Right cardiac atrium (tissue), 5 donors: ENCODE data around the gene KCNA10. TPM values are rescaled to one million over a fixed set of nuclear protein-coding genes. Genes with fewer than 3 reads are reported as not detected.

Source experiments
- ATAC-seq, 2 donors: fragments of 200-7000 bp; cut with Tn5 transposase; one replicate each; pipeline versions ENCODE4 v1.8.0 to v1.9.1; 2020; ENCODE audit warnings: moderate library complexity in 2 of 2, mild to moderate bottlenecking in 1 of 2
- DNase-seq, 3 donors: peaks; one replicate each; pipeline ENCODE4 v3.0.0-alpha.2; 2020
- H3K27ac ChIP-seq: one replicate; pipeline ENCODE4 v1.5.1; 2013; ENCODE audit warnings: mild to moderate bottlenecking, low read length, control low read depth, moderate library complexity
- H3K27me3 ChIP-seq: one replicate; pipeline ENCODE4 v1.6.1; 2013; ENCODE audit not compliant: control insufficient read depth, insufficient read depth
- H3K4me1 ChIP-seq: one replicate; pipeline ENCODE4 v1.6.1; 2013; ENCODE audit warnings: low read length; ENCODE audit not compliant: control insufficient read depth, insufficient read depth
- H3K4me3 ChIP-seq: one replicate; pipeline ENCODE4 v1.5.1; 2013; ENCODE audit warnings: low read length, control low read depth
- H3K9me3 ChIP-seq: one replicate; pipeline ENCODE4 v1.6.1; 2013; ENCODE audit warnings: low read length; ENCODE audit not compliant: control insufficient read depth
- WGBS: extraction: QIAGEN DNeasy Blood & Tissue Kit; methylation state at CpG from one replicate; pipeline ENCODE4 v1.1.7; 2013; 5-methylcytosine and 5-hydroxymethylcytosine counted together
- intact Hi-C, 4 donors: fragments of 100-400 bp; cut with DNase I; formaldehyde crosslinking; loops; one replicate each; pipeline versions ENCODE4 v1.11.0 to v1.14.0; 2022 to 2023
- polyA plus RNA-seq: library from polyadenylated mRNA; stranded (reverse); fragments of 200-250 nt; gene quantifications from one replicate; pipeline ENCODE4 v1.2.3, GENCODE V29; 2013
- total RNA-seq, 4 donors: library from RNA; stranded (reverse); fragmentation: NEBNext Ultra II Directional; extraction: Animal tissue kit (Norgen Biotek cat#: 25700); gene quantifications; one replicate each; pipeline ENCODE4 v1.2.1, GENCODE V29; 2021
- donor health status: healthy with polysubstance abuse.
- donor health status: DM: no; HTN: yes; CAD: no.
- donor health status: DM: no; HTN: no; CAD: no.
- donor health status: DM: no; HTN: yes; CAD: no; lungs with severe emphysema.
- donor health status: DM: yes; HTN: yes; CAD: no.

Gene KCNA10
- total and polyA plus RNA-seq, 5 donors: not detected

DNA sequence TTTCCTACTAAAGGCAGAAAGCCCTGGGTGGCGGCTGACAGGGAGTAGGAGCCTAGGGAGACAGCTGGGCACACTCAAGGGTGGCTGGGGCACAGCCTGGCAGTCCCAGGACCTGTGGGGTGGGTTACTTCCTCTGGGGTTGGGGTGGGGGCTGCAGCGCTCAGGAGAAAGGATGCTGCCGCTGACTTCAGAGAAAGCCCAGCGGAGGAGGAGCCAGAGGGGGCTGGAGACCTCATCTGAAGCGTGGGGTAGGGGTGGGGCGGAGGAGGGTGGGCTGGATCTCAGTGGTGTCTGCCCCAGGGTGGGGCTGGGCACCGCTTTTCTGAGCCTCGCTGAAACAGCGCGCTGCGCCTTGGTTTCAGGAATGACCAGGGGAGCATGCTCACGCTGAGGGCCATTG is 30.8 kb downstream of the KCNA10 start:
- 71% methylated on average over 12 of the region's 12 CpGs for WGBS
- no peak for DNase-seq
- intact Hi-C loops: no loop called here
- Histone ChIP-seq H3K27ac (no peak overlapping the region), H3K9me3 (no peaks in the 10 kb centered on the region), H3K4me3 (no peak overlapping the region), H3K4me1 (peaks cover 3% of the 10 kb centered on the region), H3K27me3 (no peaks in the 10 kb centered on the region)
- ATAC-seq: no peak

DNA sequence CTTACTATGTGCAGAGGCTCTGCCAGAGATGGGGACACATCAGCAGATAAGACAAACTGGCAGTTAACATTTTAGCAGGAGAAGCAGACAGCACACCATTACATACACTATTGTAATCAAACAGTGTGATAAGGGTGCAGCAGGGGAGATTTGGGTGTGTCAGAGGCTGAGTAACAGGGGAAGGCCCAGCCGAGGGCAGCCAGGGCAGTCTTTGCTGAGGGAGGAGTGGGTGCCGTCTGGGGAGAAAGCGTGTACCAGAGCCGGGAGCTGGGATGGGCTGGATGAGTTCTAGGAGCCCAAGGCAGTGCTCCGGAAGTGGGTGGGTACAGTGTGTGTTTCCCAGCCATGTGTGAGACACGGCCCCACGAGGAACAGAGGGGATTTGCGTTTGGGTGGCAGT is 31.2 kb downstream of the KCNA10 start:
- no peaks in the 10 kb centered on the region for H3K27me3 ChIP-seq
- 31% methylated on average over 8 of the region's 8 CpGs for WGBS
- no peak overlapping the region for H3K27ac ChIP-seq
- DNase-seq (no peak), ATAC-seq (peak; percentile 5 to 10)
- no peak overlapping the region for H3K4me3 ChIP-seq
- intact Hi-C loops: no loop called here
- no peaks in the 10 kb centered on the region for H3K9me3 ChIP-seq
- peaks cover 3% of the 10 kb centered on the region for H3K4me1 ChIP-seq

DNA sequence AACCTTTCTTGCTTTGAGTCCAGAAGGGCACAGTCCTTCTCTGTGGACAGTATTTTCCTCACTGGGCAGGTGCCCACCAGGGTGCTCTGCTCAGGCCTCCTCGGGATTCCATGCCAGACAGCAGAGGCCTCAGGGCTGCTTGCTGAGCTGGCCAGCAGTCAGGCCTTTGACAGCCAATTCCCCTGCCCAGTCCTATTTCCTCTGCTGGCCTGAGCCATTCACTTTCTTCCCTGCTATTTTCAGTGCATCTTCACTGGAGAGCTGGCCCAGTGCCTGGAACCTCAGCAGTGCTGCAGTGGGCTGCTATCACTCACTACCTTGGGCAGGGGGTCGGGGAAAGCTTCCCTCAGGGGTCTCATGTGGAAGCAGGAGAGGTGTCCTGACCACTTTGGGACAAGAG is 33.2 kb downstream of the KCNA10 start:
- no peaks in the 10 kb centered on the region for H3K27me3 ChIP-seq
- H3K27ac ChIP-seq: no peak overlapping the region
- WGBS: 13% methylated on average over 2 of the region's 2 CpGs
- intact Hi-C loops: no loop called here
- no peak overlapping the region for H3K4me3 ChIP-seq
- DNase-seq: peak in 2 of 3 donors; percentile 70 to 71
- peak; percentile 33 to 65 for ATAC-seq
- H3K4me1 ChIP-seq: peaks cover 3% of the 10 kb centered on the region
- H3K9me3 ChIP-seq: no peaks in the 10 kb centered on the region

DNA sequence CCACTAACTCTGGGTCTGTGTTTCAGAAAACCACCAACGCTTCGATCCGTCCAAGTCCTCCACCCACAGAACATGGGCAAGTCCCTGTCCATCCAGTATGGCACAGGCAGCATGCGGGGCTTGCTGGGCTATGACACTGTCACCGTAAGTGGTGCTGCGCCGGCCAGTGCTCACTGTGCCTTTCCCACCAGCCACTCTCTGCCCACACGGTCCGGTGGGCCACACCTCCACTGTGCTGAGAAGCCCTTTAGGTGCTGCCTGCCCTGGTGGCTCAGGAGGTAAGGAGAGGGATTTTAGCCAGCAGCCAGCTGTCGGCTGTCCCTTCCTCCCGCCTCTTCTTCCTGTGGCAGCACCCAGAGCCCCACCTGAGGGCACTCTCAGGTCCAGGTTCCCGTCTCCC is 34.2 kb downstream of the KCNA10 start:
- no peak for DNase-seq
- H3K27ac ChIP-seq: no peak overlapping the region
- H3K4me3 ChIP-seq: no peak overlapping the region
- 82% methylated on average over 12 of the region's 12 CpGs for WGBS
- no peak for ATAC-seq
- no peaks in the 10 kb centered on the region for H3K27me3 ChIP-seq
- no peaks in the 10 kb centered on the region for H3K9me3 ChIP-seq
- H3K4me1 ChIP-seq: peaks cover 3% of the 10 kb centered on the region
- intact Hi-C loops: no loop called here

DNA sequence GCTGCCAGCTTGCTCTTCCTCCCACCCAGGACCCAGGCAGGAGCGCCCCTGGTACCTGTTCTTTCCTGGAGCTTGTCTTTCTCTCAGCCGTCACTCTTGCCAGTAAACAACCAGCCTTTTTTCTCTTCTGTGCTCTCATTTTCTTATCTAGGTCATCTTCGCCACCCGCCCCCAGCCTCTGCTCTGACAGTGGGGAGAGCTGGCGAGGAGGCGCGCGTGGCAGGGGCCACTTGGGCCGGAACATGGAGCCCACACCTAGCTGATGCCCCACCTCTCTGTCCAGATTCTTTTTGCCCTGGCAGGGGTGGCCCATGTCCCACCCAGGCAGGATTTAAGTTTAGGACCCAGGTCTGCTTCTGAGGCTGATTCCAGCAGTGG is 35.7 kb downstream of the KCNA10 start:
- DNase-seq (no peak), ATAC-seq (no peak)
- intact Hi-C loops: no loop called here
- no peak overlapping the region for H3K4me3 ChIP-seq
- no peaks in the 10 kb centered on the region for H3K9me3 ChIP-seq
- WGBS: 70% methylated on average over 9 of the region's 9 CpGs
- no peak overlapping the region for H3K27ac ChIP-seq
- no peaks in the 10 kb centered on the region for H3K27me3 ChIP-seq
- H3K4me1 ChIP-seq: peaks cover 3% of the 10 kb centered on the region

DNA sequence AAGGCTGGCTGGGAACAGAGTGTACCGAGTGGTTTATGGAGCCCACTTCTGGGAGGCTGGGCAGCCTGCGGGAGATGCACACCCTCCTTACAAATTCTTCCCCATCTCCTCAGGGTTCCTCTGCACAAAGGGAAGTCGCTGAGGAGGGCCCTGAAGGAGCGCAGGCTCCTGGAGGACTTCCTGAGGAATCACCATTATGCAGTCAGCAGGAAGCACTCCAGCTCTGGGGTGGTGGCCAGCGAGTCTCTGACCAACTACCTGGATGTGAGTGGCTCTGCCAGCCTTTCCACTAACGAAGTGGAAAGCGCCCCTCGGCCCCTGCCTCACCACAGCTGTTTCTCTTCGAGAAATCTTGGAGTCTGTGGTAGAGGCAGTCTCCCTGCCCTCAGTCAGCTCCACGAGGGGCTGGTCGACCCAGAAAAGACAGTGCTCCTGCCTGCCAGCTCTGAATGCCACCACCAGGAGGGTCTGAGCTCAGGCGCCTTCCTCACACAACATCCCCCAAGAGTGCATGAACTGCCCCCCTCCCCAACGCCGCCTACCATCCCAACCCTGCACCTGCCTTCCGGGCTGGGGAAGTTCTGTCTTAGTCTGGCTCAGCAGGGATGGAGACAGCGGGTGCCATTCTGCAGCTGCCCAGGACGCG is 36.2 kb downstream of the KCNA10 start:
- intact Hi-C loops: no loop called here
- Histone ChIP-seq H3K4me1 (peaks cover 3% of the 10 kb centered on the region), H3K9me3 (no peaks in the 10 kb centered on the region), H3K27me3 (no peaks in the 10 kb centered on the region), H3K4me3 (no peak overlapping the region), H3K27ac (no peak overlapping the region)
- ATAC-seq (no peak), DNase-seq (no peak)
- WGBS: 51% methylated on average over 18 of the region's 18 CpGs

DNA sequence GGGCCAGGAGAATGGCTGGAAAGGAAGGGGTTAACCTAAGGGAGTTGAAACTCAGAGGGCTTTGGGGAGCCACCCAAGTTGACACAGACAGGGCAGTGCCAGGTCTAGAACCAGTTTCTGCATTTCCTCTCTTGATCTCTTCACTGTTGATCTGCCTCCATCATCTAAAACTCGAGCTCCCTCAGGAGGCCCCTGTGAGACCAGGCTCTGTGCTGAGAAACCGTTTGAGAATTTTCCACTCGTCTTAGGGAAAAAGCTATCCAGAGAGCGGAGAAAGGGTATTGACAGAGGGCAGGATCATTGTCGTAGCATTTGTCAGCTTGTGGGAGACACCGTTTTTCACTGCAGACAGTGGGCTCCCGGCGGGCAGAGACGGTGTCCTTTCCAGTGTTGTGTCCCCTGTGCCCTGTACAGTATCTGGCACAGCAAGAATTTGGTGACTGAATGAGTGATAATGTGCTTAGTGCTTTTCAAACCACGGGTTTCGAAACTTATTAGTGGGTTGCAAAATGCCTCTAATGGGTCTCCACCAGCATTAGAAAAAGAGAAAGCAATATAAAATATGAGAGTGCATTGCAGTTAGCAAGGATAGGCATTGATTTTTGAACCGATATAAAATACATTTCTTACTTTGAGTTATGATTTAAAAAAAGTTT is 36.9 kb downstream of the KCNA10 start:
- no peak for DNase-seq
- ATAC-seq: peak; percentile 9 to 28
- H3K4me1 ChIP-seq: no peaks in the 10 kb centered on the region
- 37% methylated on average over 12 of the region's 12 CpGs for WGBS
- H3K27me3 ChIP-seq: no peaks in the 10 kb centered on the region
- H3K9me3 ChIP-seq: no peaks in the 10 kb centered on the region
- intact Hi-C loops: no loop called here
- no peak overlapping the region for H3K4me3 ChIP-seq
- H3K27ac ChIP-seq: no peak overlapping the region

DNA sequence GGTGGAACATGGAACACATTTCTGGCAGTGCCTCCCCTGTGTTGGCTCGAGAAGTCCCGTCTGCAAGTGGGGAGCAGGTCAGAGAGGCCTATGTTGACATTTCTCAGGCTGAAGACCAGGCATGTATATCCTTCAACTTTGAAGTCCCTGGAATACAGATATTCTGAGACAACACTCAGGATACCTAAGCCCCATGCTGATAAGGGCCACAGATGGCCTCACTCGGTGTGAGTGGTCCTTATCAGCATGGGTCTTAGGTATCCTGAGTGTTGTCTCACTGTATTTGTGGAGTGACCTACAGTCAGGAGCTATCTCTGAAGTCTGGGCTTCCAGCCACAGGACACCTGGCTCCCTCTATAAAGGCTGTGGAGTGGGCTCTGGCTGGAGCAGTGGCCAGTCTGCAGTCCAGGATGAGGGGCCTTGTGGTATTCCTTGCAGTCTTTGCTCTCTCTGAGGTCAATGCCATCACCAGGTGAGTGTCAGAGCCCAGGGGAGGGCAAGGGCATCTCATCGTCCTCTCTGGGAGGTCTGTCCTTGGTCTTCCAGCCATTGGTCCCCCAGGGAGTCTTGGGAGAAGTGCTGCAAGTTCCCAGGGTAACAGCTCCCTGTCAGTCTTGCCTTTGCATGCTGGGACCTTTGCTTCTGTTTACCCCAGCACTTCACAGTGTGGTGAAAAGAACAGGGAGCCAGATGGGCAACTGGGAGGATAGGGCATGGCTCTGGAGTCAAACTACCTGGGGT is 38.4 kb downstream of the KCNA10 start:
- no peaks in the 10 kb centered on the region for H3K4me1 ChIP-seq
- no peak overlapping the region for H3K4me3 ChIP-seq
- no peak overlapping the region for H3K27ac ChIP-seq
- H3K27me3 ChIP-seq: no peaks in the 10 kb centered on the region
- 33% methylated on average over 4 of the region's 4 CpGs for WGBS
- intact Hi-C loops: no loop called here
- H3K9me3 ChIP-seq: no peaks in the 10 kb centered on the region
- ATAC-seq (no peak), DNase-seq (no peak)

DNA sequence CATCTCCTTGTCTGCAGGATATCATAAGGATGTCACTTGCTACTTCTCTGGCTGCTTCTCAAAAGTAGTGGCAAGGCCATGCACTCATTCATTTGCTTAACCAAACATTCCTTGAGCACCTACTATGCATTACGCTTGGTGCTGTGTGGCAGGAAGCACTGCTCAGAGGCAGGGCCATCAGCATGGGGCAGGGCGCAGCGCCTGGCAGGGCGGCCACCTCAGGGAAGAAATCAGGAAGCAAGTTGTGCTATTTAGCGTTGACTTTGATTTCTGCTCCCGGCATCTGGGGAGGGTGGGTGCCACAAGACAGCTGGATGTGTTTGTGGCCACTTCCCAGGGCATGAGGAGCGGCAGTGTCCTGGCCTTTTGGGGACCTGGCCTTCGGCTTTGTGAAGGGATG is 40.1 kb downstream of the KCNA10 start:
- intact Hi-C loops: no loop called here
- no peak for DNase-seq

DNA sequence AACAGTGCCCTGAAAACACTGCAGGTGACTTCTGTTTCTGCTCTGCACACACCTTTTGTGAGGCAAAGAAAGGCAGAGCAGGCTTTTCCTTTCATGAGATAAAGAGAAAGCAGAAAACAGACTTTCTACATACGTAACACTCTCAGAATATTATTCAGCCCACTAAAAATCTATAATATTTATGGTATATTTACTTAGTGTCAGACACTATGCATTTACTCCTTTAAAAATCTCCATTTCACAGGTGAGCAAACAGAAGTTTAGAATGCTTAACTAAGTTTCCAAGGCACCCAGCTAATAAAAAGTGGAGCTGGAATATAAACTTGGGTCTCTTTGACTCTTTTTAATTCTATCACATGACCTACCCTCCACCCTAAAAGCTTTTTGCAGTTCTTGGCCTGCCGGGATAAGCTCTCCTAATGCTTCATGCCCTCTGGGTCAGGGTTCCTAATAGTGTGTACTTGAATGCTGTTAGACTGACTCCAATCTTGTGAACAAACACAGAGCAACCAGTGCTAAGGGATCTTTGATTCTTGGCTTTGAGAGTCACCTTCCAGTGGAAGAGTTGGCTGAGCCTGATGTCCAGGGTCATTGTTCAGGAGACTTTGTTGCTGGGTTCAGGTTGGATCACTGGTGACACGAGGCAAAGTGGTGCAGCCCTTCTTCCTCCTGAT is 40.9 kb downstream of the KCNA10 start:
- 72% methylated on average over 3 of the region's 3 CpGs for WGBS
- Histone ChIP-seq H3K27ac (no peak overlapping the region), H3K9me3 (no peaks in the 10 kb centered on the region), H3K4me1 (no peaks in the 10 kb centered on the region), H3K4me3 (no peak overlapping the region), H3K27me3 (no peaks in the 10 kb centered on the region)
- DNase-seq: no peak
- intact Hi-C loops: no loop called here
- ATAC-seq: no peak

More for the DNA sequence above, 40.1 kb downstream of the KCNA10 start:
- no peaks in the 10 kb centered on the region for H3K27me3 ChIP-seq
- H3K4me1 ChIP-seq: no peaks in the 10 kb centered on the region
- H3K9me3 ChIP-seq: no peaks in the 10 kb centered on the region
- WGBS: 90% methylated on average over 8 of the region's 8 CpGs
- H3K27ac ChIP-seq: no peak overlapping the region
- ATAC-seq: no peak
- no peak overlapping the region for H3K4me3 ChIP-seq

DNA sequence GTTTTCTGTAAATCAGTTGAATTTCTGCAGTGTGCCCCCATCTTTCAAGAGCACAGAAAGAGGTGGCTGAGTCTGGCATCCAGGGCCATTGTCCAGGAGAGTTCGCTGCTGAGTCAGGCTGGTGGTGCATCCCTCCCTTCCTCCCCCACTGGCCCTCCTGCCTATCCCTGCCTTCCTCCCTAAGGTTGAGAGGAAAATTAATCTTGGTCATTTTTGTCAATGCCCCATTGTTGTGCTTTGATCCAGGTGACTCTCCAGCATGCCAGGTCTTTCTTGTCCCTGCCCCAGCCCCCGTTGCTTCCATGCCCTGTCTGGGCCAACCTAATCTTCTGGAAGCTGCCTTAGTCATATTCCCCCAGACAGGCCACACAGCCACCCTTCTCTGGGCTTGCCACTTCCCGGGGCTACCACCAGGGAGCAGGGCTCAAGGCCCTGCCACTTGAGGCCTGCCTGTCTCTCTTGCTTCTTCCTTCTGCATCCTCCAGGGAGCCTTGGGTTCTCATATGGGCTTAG is 41.5 kb downstream of the KCNA10 start:
- Histone ChIP-seq H3K27me3 (no peaks in the 10 kb centered on the region), H3K9me3 (no peaks in the 10 kb centered on the region), H3K4me1 (no peaks in the 10 kb centered on the region), H3K27ac (no peak overlapping the region), H3K4me3 (no peak overlapping the region)
- intact Hi-C loops: no loop called here
- 61% methylated on average over 3 of the region's 3 CpGs for WGBS
- DNase-seq (no peak), ATAC-seq (peak; percentile 21 to 33)
